Psoas muscle (tissue), 8 donors: ENCODE data around the gene LDAH. TPM values are rescaled to one million over a fixed set of nuclear protein-coding genes. Genes with fewer than 3 reads are reported as not detected.
A peak's percentile ranks its signal among the peaks of the same experiment; 100 is the strongest.

ENCODE experiments used
- ATAC-seq, 4 donors: fragments of 200-7000 bp; cut with Tn5 transposase; one replicate each; pipeline ENCODE4 v1.9.1; 2020; ENCODE audit warnings: moderate library complexity in 3 of 4, mild to moderate bottlenecking in 2 of 4
- DNase-seq, 2 donors: peaks; one replicate each; pipeline ENCODE4 v3.0.0-alpha.2; 2020
- H3K27ac ChIP-seq: fragments of 200-600 bp; one replicate; pipeline ENCODE4 v1.8.0; 2022
- H3K27me3 ChIP-seq, 3 donors: fragments of 200-600 bp in 1 of 3; one replicate each; pipeline versions ENCODE4 v1.6.1 to v1.8.0; 2013 to 2022; ENCODE audit warnings: low read length in 2 of 3, mild to moderate bottlenecking in 2 of 3, moderate library complexity in 1 of 3; ENCODE audit not compliant: insufficient read depth in 3 of 3
- H3K36me3 ChIP-seq, 2 donors: fragments of 200-600 bp in 1 of 2; one replicate each; pipeline versions ENCODE4 v1.6.1 to v1.8.0; 2013 to 2022; ENCODE audit warnings: low read depth in 1 of 2, mild to moderate bottlenecking in 1 of 2, moderate library complexity in 1 of 2; ENCODE audit not compliant: insufficient read depth in 1 of 2
- H3K4me1 ChIP-seq: fragments of 200-600 bp; one replicate; pipeline ENCODE4 v1.8.0; 2022
- H3K4me3 ChIP-seq: fragments of 200-600 bp; one replicate; pipeline ENCODE4 v1.8.0; 2022; ENCODE audit warnings: mild to moderate bottlenecking
- H3K9me3 ChIP-seq: fragments of 200-600 bp; one replicate; pipeline ENCODE4 v1.8.0; 2022
- WGBS, 3 donors: extraction: QIAGEN DNeasy Blood & Tissue Kit; methylation state at CpG; one replicate each; pipeline versions ENCODE4 v1.1.6 to v1.1.7; 2013; 5-methylcytosine and 5-hydroxymethylcytosine counted together
- intact Hi-C, 2 donors: fragments of 100-400 bp; cut with DNase I; formaldehyde crosslinking; loops; one replicate each; pipeline versions ENCODE4 v1.11.0 to v1.14.2; 2022
- polyA plus RNA-seq, 3 donors: library from polyadenylated mRNA; stranded (reverse); fragments of 200-250 nt; gene quantifications; one replicate each; pipeline ENCODE4 v1.2.3, GENCODE V29; 2013
- total RNA-seq, 4 donors: library from RNA; stranded (reverse); fragmentation: NEBNext Ultra II Directional in 2 of 4; extraction: Animal tissue kit (Norgen Biotek cat#: 25700) in 2 of 4; gene quantifications; one replicate each; pipeline versions ENCODE4 v1.2.1 to v1.2.4, GENCODE V29; 2021 to 2023
- TF ChIP-seq, protein P1 (sequence below): fragments of 200-600 bp; IDR thresholded peaks from one replicate; pipeline ENCODE4 v1.8.0; 2022; ENCODE audit warnings: antibody characterized with exemption
- donor health status: healthy with polysubstance abuse.
- donor health status: DM: no; HTN: no; CAD: no; lungs with moderate emphysema.
- donor health status: Bipolar disorder and iron deficiency.
- donor health status: healthy.
- donor health status: DM: yes; HTN: yes; CAD: no.
- donor health status: DM: no; HTN: no; CAD: no.
- donor health status: DM: no; HTN: no; CAD: no.
- donor health status: DM: yes; HTN: yes; CAD: no.

Gene LDAH
- total and polyA plus RNA-seq, 7 donors, result 0.56 to 1.9 (median 1.6) TPM

DNA sequence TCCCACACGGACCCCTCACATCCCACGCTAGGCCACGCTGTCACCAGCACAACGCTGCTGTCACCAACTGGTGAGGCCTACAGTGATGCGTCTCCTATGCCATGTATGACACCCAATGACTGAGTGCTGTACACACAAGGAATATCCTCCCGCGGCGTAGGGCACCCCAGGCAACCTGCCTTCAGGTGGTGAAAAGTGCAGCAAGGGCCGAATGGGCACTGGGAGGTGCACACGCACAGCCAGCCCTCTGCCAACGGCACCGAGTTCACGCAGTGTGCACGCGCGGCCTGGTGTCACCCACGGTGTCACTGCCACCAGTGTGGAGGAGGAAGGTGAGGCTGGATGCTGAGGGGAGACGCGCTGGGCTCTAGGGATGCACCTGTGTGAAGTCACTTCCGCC, 176.5 kb downstream of the LDAH start:
- peaks cover 0 to 28% of the 10 kb centered on the region in 2 donors for H3K36me3 ChIP-seq
- no peak for ATAC-seq
- H3K4me3 ChIP-seq, result no peak overlapping the region
- H3K27ac ChIP-seq, result no peak overlapping the region
- intact Hi-C loops, result no loop called here
- 94 to 96% (median 95%) methylated on average over 20 of the region's 20 CpGs for WGBS, 3 donors
- H3K9me3 ChIP-seq, result no peaks in the 10 kb centered on the region
- H3K4me1 ChIP-seq, result peaks cover 11% of the 10 kb centered on the region
- DNase-seq, result peak in 1 of 2 donors; percentile 44
- no peaks in the 10 kb centered on the region for H3K27me3 ChIP-seq
- TF ChIP-seq, protein P1, sequence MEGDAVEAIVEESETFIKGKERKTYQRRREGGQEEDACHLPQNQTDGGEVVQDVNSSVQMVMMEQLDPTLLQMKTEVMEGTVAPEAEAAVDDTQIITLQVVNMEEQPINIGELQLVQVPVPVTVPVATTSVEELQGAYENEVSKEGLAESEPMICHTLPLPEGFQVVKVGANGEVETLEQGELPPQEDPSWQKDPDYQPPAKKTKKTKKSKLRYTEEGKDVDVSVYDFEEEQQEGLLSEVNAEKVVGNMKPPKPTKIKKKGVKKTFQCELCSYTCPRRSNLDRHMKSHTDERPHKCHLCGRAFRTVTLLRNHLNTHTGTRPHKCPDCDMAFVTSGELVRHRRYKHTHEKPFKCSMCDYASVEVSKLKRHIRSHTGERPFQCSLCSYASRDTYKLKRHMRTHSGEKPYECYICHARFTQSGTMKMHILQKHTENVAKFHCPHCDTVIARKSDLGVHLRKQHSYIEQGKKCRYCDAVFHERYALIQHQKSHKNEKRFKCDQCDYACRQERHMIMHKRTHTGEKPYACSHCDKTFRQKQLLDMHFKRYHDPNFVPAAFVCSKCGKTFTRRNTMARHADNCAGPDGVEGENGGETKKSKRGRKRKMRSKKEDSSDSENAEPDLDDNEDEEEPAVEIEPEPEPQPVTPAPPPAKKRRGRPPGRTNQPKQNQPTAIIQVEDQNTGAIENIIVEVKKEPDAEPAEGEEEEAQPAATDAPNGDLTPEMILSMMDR, result no peak

DNA sequence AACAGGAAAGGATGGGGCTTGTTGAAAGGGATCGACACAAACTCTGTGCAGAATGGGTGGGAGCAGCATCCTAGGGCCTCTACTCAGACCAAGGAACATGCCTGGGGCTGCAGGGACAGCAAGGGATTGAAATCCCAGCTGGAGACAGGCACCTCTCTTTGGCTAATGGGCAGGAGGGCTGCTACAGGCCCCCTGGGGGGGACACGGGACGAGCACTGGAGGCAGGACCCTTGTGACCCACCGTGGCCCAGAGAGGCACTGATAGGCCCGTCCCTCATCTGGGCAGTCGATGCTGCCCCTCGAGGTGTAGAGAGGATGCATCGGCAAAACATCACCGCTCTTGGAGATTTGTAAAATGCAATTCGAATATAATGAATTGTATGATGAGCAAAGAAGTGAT, 177.1 kb downstream of the LDAH start:
- no peak overlapping the region for H3K4me3 ChIP-seq
- peaks cover 11% of the 10 kb centered on the region for H3K4me1 ChIP-seq
- DNase-seq, result peak in 1 of 2 donors; percentile 45
- no peak for ATAC-seq
- no peak overlapping the region for H3K27ac ChIP-seq
- intact Hi-C loops, result no loop called here
- TF ChIP-seq, protein P1, result no peak
- peaks cover 0 to 35% of the 10 kb centered on the region in 2 donors for H3K36me3 ChIP-seq
- no peaks in the 10 kb centered on the region for H3K9me3 ChIP-seq
- WGBS, 3 donors, result 84 to 91% (median 88%) methylated on average over 10 of the region's 10 CpGs
- H3K27me3 ChIP-seq, result no peaks in the 10 kb centered on the region

DNA sequence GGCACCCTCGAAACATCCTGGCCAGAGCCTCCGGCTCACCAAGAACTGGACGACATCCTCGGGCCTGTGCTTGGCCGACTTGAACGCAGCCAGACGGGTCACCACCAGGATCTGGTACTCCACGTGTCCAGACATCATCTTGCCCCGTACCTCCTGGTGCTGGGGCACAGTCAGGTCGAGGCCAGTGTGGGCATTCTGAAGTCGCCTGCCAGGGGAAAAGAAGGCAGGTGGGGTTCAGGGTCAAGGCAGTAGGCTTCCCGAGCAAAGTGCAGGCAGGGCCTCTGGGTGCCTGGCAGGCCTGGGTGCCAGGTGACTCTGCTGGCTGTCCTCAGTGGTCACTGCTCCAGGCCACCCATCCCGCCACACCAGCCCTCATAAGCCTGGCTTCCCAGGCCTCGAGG, 177.6 kb downstream of the LDAH start:
- ATAC-seq (no peak), DNase-seq (peak in 1 of 2 donors; percentile 39)
- intact Hi-C loops, result no loop called here
- Histone ChIP-seq H3K4me1 (peaks cover 11% of the 10 kb centered on the region), H3K4me3 (no peak overlapping the region), H3K27ac (no peak overlapping the region), H3K36me3 (peaks cover 0 to 40% of the 10 kb centered on the region in 2 donors), H3K27me3 (no peaks in the 10 kb centered on the region), H3K9me3 (no peaks in the 10 kb centered on the region)
- 92 to 97% (median 92%) methylated on average over 12 to 14 of the region's 14 CpGs for WGBS, 3 donors
- TF ChIP-seq, protein P1, result no peak

DNA sequence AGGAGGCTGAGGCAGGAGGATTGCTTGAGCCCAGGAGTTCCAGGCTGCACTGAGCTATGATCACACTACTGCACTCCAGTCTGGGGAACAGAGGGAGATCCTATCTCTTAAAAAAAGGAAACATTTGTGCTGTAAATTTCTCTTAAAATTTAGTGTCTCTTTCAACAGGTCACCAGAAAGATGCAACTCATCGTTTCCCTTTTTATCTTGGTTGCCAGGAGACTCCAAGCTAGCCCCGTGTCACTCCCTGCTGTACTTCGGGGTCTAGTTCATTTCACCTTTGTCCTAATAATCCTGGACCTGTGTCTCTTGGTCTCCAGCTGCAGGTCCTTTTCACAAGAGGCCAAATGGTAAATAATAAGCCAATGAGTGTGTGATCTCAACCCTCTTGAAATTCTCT, 179.1 kb downstream of the LDAH start:
- ATAC-seq (no peak), DNase-seq (no peak)
- Histone ChIP-seq H3K4me1 (peaks cover 3% of the 10 kb centered on the region), H3K4me3 (no peak overlapping the region), H3K9me3 (no peaks in the 10 kb centered on the region), H3K36me3 (peaks cover 0 to 54% of the 10 kb centered on the region in 2 donors), H3K27me3 (no peaks in the 10 kb centered on the region), H3K27ac (no peak overlapping the region)
- intact Hi-C loops, result loop anchor here in 1 of 2 donors (5.0 kb wide), 1 partner anchor 247 kb away; no protein-coding TSS in a partner anchor
- 75 to 79% (median 76%) methylated on average over 3 of the region's 3 CpGs for WGBS, 3 donors
- TF ChIP-seq, protein P1, result no peak

DNA sequence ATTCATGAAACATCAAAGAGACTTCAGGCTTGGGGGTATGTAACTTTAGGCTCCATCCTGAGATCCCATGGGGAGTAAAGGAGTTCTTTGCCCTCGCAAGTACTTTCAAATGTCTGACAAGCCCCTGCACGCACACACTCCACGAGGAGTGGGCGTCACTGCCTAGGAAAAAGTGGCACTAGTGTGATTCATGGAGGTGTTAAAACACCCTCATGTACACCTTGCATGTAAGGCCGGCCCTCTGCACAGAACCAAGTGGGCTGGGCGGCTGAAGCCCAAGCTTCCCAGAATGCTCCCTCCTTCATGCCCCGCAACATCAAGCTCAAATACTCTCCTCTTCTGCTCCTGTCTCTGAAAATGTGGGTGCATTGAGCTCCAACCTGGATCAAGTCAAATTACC, 179.8 kb downstream of the LDAH start:
- DNase-seq, result peak in 1 of 2 donors; percentile 26
- Histone ChIP-seq H3K27ac (no peak overlapping the region), H3K27me3 (no peaks in the 10 kb centered on the region), H3K4me3 (no peak overlapping the region), H3K36me3 (peaks cover 0 to 62% of the 10 kb centered on the region in 2 donors), H3K4me1 (peaks cover 3% of the 10 kb centered on the region), H3K9me3 (no peaks in the 10 kb centered on the region)
- 94 to 96% (median 94%) methylated on average over 7 of the region's 7 CpGs for WGBS, 3 donors
- ATAC-seq, result no peak
- intact Hi-C loops, result loop anchor here in 1 of 2 donors (5.0 kb wide), 1 partner anchor 246 kb away; no protein-coding TSS in a partner anchor
- TF ChIP-seq, protein P1, result no peak
